OCI-LY7 (cell line): ENCODE data around the gene KRTAP10-9. TPM values are rescaled to one million over a fixed set of nuclear protein-coding genes. Genes with fewer than 3 reads are reported as not detected.

ENCODE experiments used
- BruUV-seq: library from RNA; stranded (reverse); fragments of 400-500 nt; replicated peaks from 2 replicates; lab custom pipeline; 2021; lab: Mats Ljungman, UMichigan
- CTCF ChIA-PET: fragments of 300-600 bp; sonication (Branson Sonifier 250); formaldehyde crosslinking; loops from one replicate; lab custom pipeline; 2022; ENCODE audit warnings: antibody characterized with exemption; ENCODE audit not compliant: unreplicated experiment; lab: Charles Lee
- POLR2A ChIA-PET: fragments of 300-600 bp; sonication (Branson Sonifier 250); formaldehyde crosslinking; loops from one replicate; lab custom pipeline; 2022; ENCODE audit warnings: antibody characterized with exemption; lab: Charles Lee
- DNase-seq: peaks from one replicate; pipeline ENCODE4 v3.0.0-alpha.2; 2015; ENCODE audit warnings: low spot score
- H2AFZ ChIP-seq: fragments of 200-600 bp; sonication (generic), shearing (Covaris generic); 2 replicates; pipeline ENCODE4 v1.6.1; 2014; ENCODE audit warnings: mild to moderate bottlenecking, antibody characterized with exemption, low read length, moderate library complexity
- H3K27ac ChIP-seq: fragments of 200-600 bp; sonication (generic); 2 replicates; pipeline ENCODE4 v1.5.1; 2014; ENCODE audit warnings: mixed run types, low read depth, mild to moderate bottlenecking, moderate library complexity, low read length, inconsistent platforms; ENCODE audit not compliant: poor library complexity, severe bottlenecking
- H3K36me3 ChIP-seq: fragments of 200-600 bp; sonication (generic); 2 replicates; pipeline ENCODE4 v1.6.1; 2014; ENCODE audit warnings: mild to moderate bottlenecking, antibody characterized with exemption, low read length, moderate library complexity, mixed read lengths; ENCODE audit not compliant: insufficient read depth
- H3K4me1 ChIP-seq: fragments of 200-600 bp; sonication (generic); 2 replicates; pipeline ENCODE4 v1.5.1; 2014; ENCODE audit warnings: mild to moderate bottlenecking, low read length; ENCODE audit not compliant: insufficient read depth, poor library complexity, severe bottlenecking
- H3K4me2 ChIP-seq: fragments of 200-600 bp; sonication (generic); 2 replicates; pipeline ENCODE4 v1.6.1; 2014; ENCODE audit warnings: mild to moderate bottlenecking, low read length
- H3K4me3 ChIP-seq: fragments of 200-600 bp; sonication (generic); 2 replicates; pipeline ENCODE4 v1.5.1; 2014; ENCODE audit warnings: mild to moderate bottlenecking, low read depth, low read length; ENCODE audit not compliant: poor library complexity, severe bottlenecking
- H3K79me2 ChIP-seq: fragments of 200-600 bp; sonication (generic); 2 replicates; pipeline ENCODE4 v1.6.1; 2016; ENCODE audit warnings: low read depth, mild to moderate bottlenecking, low read length, moderate library complexity, mixed read lengths; ENCODE audit not compliant: insufficient read depth
- H3K9me2 ChIP-seq: fragments of 200-600 bp; sonication (generic); 2 replicates; pipeline ENCODE4 v1.6.1; 2016; ENCODE audit warnings: mild to moderate bottlenecking, low read length, mixed read lengths; ENCODE audit not compliant: insufficient read depth
- H3K9me3 ChIP-seq: fragments of 200-600 bp; sonication (generic); 2 replicates; pipeline ENCODE4 v1.6.1; 2014; ENCODE audit warnings: mild to moderate bottlenecking, mixed run types, low read length, mixed read lengths
- H4K20me1 ChIP-seq: fragments of 200-600 bp; sonication (generic); 2 replicates; pipeline ENCODE4 v1.6.1; 2014; ENCODE audit warnings: mild to moderate bottlenecking, antibody characterized with exemption, low read length, moderate library complexity, mixed read lengths; ENCODE audit not compliant: insufficient read depth
- CTCF ChIP-seq: fragments of 200-600 bp; sonication (generic); conservative IDR thresholded peaks from 2 replicates; pipeline ENCODE4 v1.5.1; 2014; ENCODE audit warnings: mild to moderate bottlenecking, antibody characterized with exemption, low read length, moderate library complexity, mixed read lengths
- EZH2phosphoT487 ChIP-seq: fragments of 200-600 bp; sonication (generic); IDR thresholded peaks from 2 replicates; pipeline ENCODE4 v1.6.1; 2018; ENCODE audit warnings: low read depth, borderline replicate concordance, mild to moderate bottlenecking, mixed run types, antibody characterized with exemption, low read length, moderate library complexity, mixed read lengths
- intact Hi-C: fragments of 100-400 bp; cut with micrococcal nuclease; formaldehyde crosslinking; loops from one replicate; pipeline ENCODE4 v1.10.0; 2022; ENCODE audit not compliant: unreplicated experiment
- total RNA-seq, 2 experiments: library from RNA; depleted of rRNA in 1 of 2; stranded (reverse); fragments of >200 nt in 1 of 2; shearing (Covaris generic) in 1 of 2; gene quantifications; 2 replicates each; pipeline ENCODE4 v1.2.3, GENCODE V29; 2014 to 2022

The KRTAP10-9 gene
- total RNA-seq, 2 experiments from 2014 or later: not detected

- Histone ChIP-seq H3K27ac (no peak overlapping the region), H3K4me3 (no peak overlapping the region), H3K79me2 (no peaks in the 10 kb centered on the region), H3K9me3 (peaks cover 13% of the 10 kb centered on the region; the same call in 1 of the 2 replicates), H3K4me1 (peaks cover 12% of the 10 kb centered on the region), H4K20me1 (no peaks in the 10 kb centered on the region), H2AFZ (no peak overlapping the region), H3K4me2 (no peak overlapping the region), H3K36me3 (no peaks in the 10 kb centered on the region), H3K9me2 (no peaks in the 10 kb centered on the region)
- BruUV-seq: no TSS peak
- ChIA-PET CTCF (no interaction called here), POLR2A (interaction anchor here (0.6 kb wide), 1 partner anchor 1039 kb away, joined by 3 read pairs; no protein-coding TSS in a partner anchor)
- intact Hi-C loops: no loop called here
- TF ChIP-seq EZH2phosphoT487: no peak
- no peak for TF ChIP-seq CTCF
- DNase-seq: no peak
Measured at GRCh38 chr21:44615466-44615865, 11.4 kb upstream of the KRTAP10-9 start.

GRCh38 chr21:44615911-44616590 is 10.8 kb upstream of the KRTAP10-9 start:
- POLR2A ChIA-PET: no interaction called here

More at GRCh38 chr21:44615911-44616590, 10.8 kb upstream of the KRTAP10-9 start:
- H3K4me3 ChIP-seq: no peak overlapping the region
- H3K79me2 ChIP-seq: no peaks in the 10 kb centered on the region
- H3K36me3 ChIP-seq: no peaks in the 10 kb centered on the region
- no peak overlapping the region for H3K4me2 ChIP-seq
- peaks cover 13% of the 10 kb centered on the region; the same call in 1 of the 2 replicates for H3K9me3 ChIP-seq
- CTCF ChIA-PET: no interaction called here
- H3K27ac ChIP-seq: no peak overlapping the region
- H4K20me1 ChIP-seq: no peaks in the 10 kb centered on the region
- H3K4me1 ChIP-seq: peaks cover 12% of the 10 kb centered on the region
- no TSS peak for BruUV-seq
- no peak for DNase-seq
- H2AFZ ChIP-seq: no peak overlapping the region
- intact Hi-C loops: no loop called here
- no peaks in the 10 kb centered on the region for H3K9me2 ChIP-seq
- TF ChIP-seq EZH2phosphoT487 (no peak), CTCF (no peak)
